Adipose tissue (tissue), 3 donors: ENCODE measurements around the gene RNU5D-1. TPM values are rescaled to one million over a fixed set of nuclear protein-coding genes. Genes with fewer than 3 reads are reported as not detected.
"Not testable (repeated sequence)": the region's sequence is repeated elsewhere in the genome, so short reads cannot be mapped to it uniquely, and the experiment has no call there.

Source experiments
- H3K27ac ChIP-seq: one replicate; pipeline ENCODE4 v1.5.1; 2013; ENCODE audit warnings: low read depth, low read length
- WGBS, 3 donors: extraction: QIAGEN DNeasy Blood & Tissue Kit; methylation state at CpG; one replicate each; pipeline ENCODE4 v1.1.7; 2013; 5-methylcytosine and 5-hydroxymethylcytosine counted together
- polyA plus RNA-seq, 3 donors: library from polyadenylated mRNA; stranded (reverse); fragments of 200-250 nt; gene quantifications; one replicate each; pipeline ENCODE4 v1.2.3, GENCODE V29; 2013
- donor health status: healthy with polysubstance abuse.
- donor health status: Bipolar disorder and iron deficiency.
- donor health status: healthy.

Gene RNU5D-1
- polyA plus RNA-seq, 3 donors = not detected

GRCh38 chr1:44707959-44708831 is 22.8 kb downstream of the RNU5D-1 start:
- 34 to 36% (median 36%) methylated on average over 15 of the region's 15 CpGs for WGBS, 3 donors
- no peak overlapping the region for H3K27ac ChIP-seq

GRCh38 chr1:44707112-44707881 is 23.7 kb downstream of the RNU5D-1 start:
- H3K27ac ChIP-seq = no peak overlapping the region
- WGBS, 3 donors = 85 to 91% (median 91%) methylated on average over 6 of the region's 6 CpGs

GRCh38 chr1:44705938-44706337 is 25.0 kb downstream of the RNU5D-1 start:
- WGBS, 3 donors = 79 to 92% (median 87%) methylated on average over 2 of the region's 2 CpGs
- no peak overlapping the region for H3K27ac ChIP-seq

GRCh38 chr1:44705470-44705869 is 25.5 kb downstream of the RNU5D-1 start:
- 69 to 78% (median 72%) methylated on average over 6 of the region's 6 CpGs for WGBS, 3 donors
- no peak overlapping the region for H3K27ac ChIP-seq

- 74 to 81% (median 75%) methylated on average over 7 of the region's 7 CpGs for WGBS, 3 donors
These were observed 29.8 kb downstream of the RNU5D-1 start for GRCh38 chr1:44701141-44701573.

GRCh38 chr1:44700573-44700972 is 30.4 kb downstream of the RNU5D-1 start:
- 78 to 89% (median 87%) methylated on average over 1 of the region's 1 CpG for WGBS, 3 donors

More at GRCh38 chr1:44701141-44701573, 29.8 kb downstream of the RNU5D-1 start:
- H3K27ac ChIP-seq = no peak overlapping the region

GRCh38 chr1:44699375-44699774 is 31.6 kb downstream of the RNU5D-1 start:
- 91 to 97% (median 93%) methylated on average over 9 of the region's 9 CpGs for WGBS, 3 donors
- not testable (repeated sequence) for H3K27ac ChIP-seq

More at GRCh38 chr1:44700573-44700972, 30.4 kb downstream of the RNU5D-1 start:
- H3K27ac ChIP-seq = no peak overlapping the region

GRCh38 chr1:44698138-44698537 is 32.8 kb downstream of the RNU5D-1 start:
- no peak overlapping the region for H3K27ac ChIP-seq
- WGBS, 3 donors = 66 to 86% (median 75%) methylated on average over 3 of the region's 3 CpGs

GRCh38 chr1:44696789-44697345 is 34.1 kb downstream of the RNU5D-1 start:
- no peak overlapping the region for H3K27ac ChIP-seq
- WGBS, 3 donors = 62 to 67% (median 67%) methylated on average over 7 of the region's 7 CpGs

GRCh38 chr1:44696101-44696500 is 34.9 kb downstream of the RNU5D-1 start:
- 83 to 95% (median 94%) methylated on average over 3 of the region's 3 CpGs for WGBS, 3 donors
- H3K27ac ChIP-seq = no peak overlapping the region

- H3K27ac ChIP-seq = no peak overlapping the region
These were observed 35.3 kb downstream of the RNU5D-1 start for GRCh38 chr1:44695671-44696070.

GRCh38 chr1:44694863-44695478 is 36.0 kb downstream of the RNU5D-1 start:
- no peak overlapping the region for H3K27ac ChIP-seq
- 92 to 96% (median 94%) methylated on average over 7 of the region's 7 CpGs for WGBS, 3 donors

More at GRCh38 chr1:44695671-44696070, 35.3 kb downstream of the RNU5D-1 start:
- WGBS, 3 donors = 88 to 94% (median 93%) methylated on average over 4 of the region's 4 CpGs

- H3K27ac ChIP-seq = no peak overlapping the region
- 93 to 95% (median 95%) methylated on average over 3 of the region's 3 CpGs for WGBS, 3 donors
These were observed 37.1 kb downstream of the RNU5D-1 start for GRCh38 chr1:44693900-44694299.

GRCh38 chr1:44693159-44693558 is 37.8 kb downstream of the RNU5D-1 start:
- WGBS, 3 donors = 85 to 87% (median 85%) methylated on average over 2 of the region's 2 CpGs
- no peak overlapping the region for H3K27ac ChIP-seq

- 85% methylated on average over 3 of the region's 3 CpGs for WGBS, 3 donors
- no peak overlapping the region for H3K27ac ChIP-seq
These were observed 41.6 kb downstream of the RNU5D-1 start for GRCh38 chr1:44689447-44689765.

GRCh38 chr1:44688760-44689446 is 42.1 kb downstream of the RNU5D-1 start:
- 81 to 90% (median 86%) methylated on average over 12 of the region's 12 CpGs for WGBS, 3 donors
- no peak overlapping the region for H3K27ac ChIP-seq

- WGBS, 3 donors = 71 to 88% (median 75%) methylated on average over 8 of the region's 8 CpGs
- no peak overlapping the region for H3K27ac ChIP-seq
These were observed 45.1 kb downstream of the RNU5D-1 start for GRCh38 chr1:44685881-44686280.

GRCh38 chr1:44685218-44685617 is 45.8 kb downstream of the RNU5D-1 start:
- no peak overlapping the region for H3K27ac ChIP-seq
- 90 to 96% (median 90%) methylated on average over 4 of the region's 4 CpGs for WGBS, 3 donors
